Measurements from ENCODE around the gene UNC5A. TPM values are rescaled to one million over a fixed set of nuclear protein-coding genes. Genes with fewer than 3 reads are reported as not detected.

The UNC5A gene
- total RNA-seq, 1 donor from 2014 or later = 1.7 TPM

DNA sequence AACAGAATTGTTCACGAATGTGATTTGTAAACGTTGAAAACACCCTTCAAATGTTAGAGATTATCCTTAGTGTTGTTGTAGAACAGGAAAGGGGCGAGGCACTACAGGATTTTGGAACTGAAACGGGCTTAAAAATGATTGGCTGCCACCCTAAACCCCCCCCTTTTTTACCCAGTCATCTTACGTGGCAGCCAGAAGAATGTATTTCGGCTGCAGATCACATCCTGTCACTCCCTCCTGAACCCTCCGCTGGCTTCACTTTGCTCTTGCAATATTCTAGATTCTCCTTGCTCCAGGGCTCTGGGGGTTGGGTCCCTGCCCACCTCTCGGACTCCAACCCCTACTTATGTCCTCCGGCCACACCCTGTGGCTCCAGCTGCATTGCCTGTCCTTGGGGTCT, 13.9 kb upstream of the UNC5A start:
- no peaks in the 10 kb centered on the region for H3K4me1 Mint-ChIP-seq (ENCODE audit: unreplicated experiment)
- H3K27ac Mint-ChIP-seq = no peak overlapping the region
- no peak overlapping the region for H3K4me3 Mint-ChIP-seq
- peaks cover 55% of the 10 kb centered on the region for H3K27me3 Mint-ChIP-seq
- H3K36me3 Mint-ChIP-seq = no peaks in the 10 kb centered on the region
- DNase-seq (ENCODE audit: extremely low spot score, unreplicated experiment) = no peak
- TF ChIP-seq, protein P1, sequence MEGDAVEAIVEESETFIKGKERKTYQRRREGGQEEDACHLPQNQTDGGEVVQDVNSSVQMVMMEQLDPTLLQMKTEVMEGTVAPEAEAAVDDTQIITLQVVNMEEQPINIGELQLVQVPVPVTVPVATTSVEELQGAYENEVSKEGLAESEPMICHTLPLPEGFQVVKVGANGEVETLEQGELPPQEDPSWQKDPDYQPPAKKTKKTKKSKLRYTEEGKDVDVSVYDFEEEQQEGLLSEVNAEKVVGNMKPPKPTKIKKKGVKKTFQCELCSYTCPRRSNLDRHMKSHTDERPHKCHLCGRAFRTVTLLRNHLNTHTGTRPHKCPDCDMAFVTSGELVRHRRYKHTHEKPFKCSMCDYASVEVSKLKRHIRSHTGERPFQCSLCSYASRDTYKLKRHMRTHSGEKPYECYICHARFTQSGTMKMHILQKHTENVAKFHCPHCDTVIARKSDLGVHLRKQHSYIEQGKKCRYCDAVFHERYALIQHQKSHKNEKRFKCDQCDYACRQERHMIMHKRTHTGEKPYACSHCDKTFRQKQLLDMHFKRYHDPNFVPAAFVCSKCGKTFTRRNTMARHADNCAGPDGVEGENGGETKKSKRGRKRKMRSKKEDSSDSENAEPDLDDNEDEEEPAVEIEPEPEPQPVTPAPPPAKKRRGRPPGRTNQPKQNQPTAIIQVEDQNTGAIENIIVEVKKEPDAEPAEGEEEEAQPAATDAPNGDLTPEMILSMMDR (conservative IDR thresholded peaks at IDR 0.05) = no peak
- H3K9me3 Mint-ChIP-seq = no peaks in the 10 kb centered on the region

DNA sequence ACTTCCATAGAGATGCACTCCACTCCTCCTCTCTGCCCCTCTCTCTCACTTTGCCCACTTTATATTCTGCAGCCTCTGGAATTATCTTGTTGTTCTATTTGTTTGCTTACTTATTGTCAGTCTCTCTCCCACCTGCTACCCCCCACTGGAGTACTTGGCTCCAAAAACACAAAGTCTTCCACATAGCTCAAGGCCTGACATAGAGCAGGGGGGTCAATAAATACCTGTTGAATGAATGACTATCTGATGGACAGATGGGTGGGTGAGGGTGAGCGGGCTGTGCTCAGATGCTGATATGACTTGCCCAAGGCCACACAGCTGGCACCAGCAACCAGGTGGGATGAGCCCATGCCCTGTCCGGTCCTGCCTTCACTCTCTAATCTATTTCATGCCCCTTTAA, 13.4 kb upstream of the UNC5A start:
- Mint-ChIP-seq H3K9me3 (no peaks in the 10 kb centered on the region), H3K4me3 (no peak overlapping the region), H3K4me1 (ENCODE audit: unreplicated experiment) (no peaks in the 10 kb centered on the region), H3K27me3 (peaks cover 52% of the 10 kb centered on the region), H3K27ac (no peak overlapping the region), H3K36me3 (no peaks in the 10 kb centered on the region)
- DNase-seq (ENCODE audit: extremely low spot score, unreplicated experiment) = no peak
- TF ChIP-seq, protein P1 (conservative IDR thresholded peaks at IDR 0.05) = no peak

DNA sequence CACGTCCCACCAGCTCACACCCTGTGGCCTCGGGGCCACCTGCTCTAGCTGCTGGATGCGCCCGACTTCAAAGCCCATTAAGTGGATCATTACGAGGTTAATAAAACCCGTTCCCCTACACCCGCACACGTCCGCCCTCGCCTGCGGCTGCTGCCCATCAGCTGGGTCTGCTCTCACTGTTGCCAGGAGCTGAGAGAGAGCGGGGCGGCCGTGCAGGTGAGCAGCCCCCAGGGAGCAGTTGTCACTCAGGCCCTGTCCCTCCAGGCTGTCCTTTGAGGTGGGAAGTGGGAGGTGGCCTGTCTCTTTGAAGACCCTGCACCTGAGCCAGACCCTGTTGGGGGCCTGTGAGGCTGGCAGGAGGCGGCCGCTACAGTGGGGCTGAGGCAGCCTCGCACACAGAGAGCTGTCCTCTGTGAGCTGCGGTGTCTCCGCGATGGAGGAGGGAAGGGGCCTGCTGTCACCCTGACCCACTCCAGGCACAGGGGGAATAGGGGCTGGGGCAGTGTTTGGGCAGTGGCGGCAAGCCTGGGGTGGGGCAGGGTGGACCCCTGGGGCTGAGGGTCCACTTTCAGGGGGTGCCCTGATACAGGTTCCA, 12.8 kb upstream of the UNC5A start:
- Mint-ChIP-seq H3K4me3 (no peak overlapping the region), H3K27ac (no peak overlapping the region), H3K36me3 (no peaks in the 10 kb centered on the region), H3K27me3 (peaks cover 54% of the 10 kb centered on the region), H3K4me1 (ENCODE audit: unreplicated experiment) (no peaks in the 10 kb centered on the region), H3K9me3 (no peaks in the 10 kb centered on the region)
- DNase-seq (ENCODE audit: extremely low spot score, unreplicated experiment) = no peak
- TF ChIP-seq, protein P1 (conservative IDR thresholded peaks at IDR 0.05) = no peak

DNA sequence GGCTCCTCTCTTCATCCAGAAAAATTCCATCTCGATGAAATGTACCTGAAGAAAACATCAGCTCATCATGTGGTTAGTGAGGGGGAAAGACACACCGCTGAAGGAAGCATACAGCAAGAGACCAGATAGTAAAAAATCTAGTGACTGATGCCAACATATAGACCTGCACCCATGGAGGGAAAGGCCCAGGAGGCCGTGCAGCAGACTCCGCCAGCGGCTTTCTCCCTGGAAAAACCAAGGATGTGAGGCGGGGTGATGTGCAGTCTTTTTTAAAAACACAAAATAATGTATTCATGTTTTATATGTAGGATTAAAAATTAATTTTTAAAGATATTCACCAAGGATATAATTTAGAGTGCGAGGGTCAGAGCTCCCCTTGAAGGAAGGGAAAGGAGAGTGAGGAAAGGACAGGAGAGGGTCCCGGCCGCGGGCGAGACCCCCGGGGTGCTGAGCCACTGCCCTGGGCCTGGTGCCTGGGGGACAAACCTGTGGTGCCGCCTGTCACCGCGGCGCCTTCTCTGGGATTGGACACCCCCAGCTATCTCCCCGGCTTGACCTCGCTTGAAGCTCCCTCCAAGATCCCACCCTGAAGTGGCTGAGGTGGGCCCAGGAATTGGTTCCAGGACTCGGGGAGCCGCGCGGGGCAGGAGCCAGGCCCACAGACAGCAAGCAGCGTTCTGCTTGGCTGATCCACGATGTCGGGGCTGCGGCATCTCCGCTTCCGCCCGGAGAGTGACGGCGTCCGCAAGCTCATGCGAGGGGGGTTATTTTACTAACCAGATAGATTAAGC, 12.1 kb upstream of the UNC5A start:
- H3K4me3 Mint-ChIP-seq = no peak overlapping the region
- no peak overlapping the region for H3K27ac Mint-ChIP-seq
- no peak for DNase-seq (ENCODE audit: extremely low spot score, unreplicated experiment)
- no peaks in the 10 kb centered on the region for H3K9me3 Mint-ChIP-seq
- TF ChIP-seq, protein P1 (conservative IDR thresholded peaks at IDR 0.05) = no peak
- H3K4me1 Mint-ChIP-seq (ENCODE audit: unreplicated experiment) = no peaks in the 10 kb centered on the region
- no peaks in the 10 kb centered on the region for H3K36me3 Mint-ChIP-seq
- peaks cover 56% of the 10 kb centered on the region for H3K27me3 Mint-ChIP-seq

DNA sequence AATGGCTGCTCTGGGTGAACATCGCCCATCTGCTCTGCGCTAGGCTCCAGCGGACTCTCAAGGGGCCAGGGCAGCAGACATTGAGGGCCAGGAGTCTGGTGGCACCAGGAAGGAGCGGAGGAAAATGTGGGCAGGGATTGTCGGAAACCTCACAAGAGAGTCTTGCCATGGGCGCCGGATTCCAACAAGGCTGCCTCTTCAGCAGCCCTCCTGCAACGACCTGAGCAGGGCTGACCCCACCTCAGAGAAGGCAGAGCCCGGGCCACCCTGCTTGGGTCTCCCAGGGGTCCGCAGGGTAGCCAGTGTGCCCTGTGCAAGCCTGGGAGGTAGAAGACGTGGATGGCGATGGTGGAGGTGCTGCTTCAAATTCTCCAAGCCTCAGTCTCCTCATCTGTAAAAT, 11.4 kb upstream of the UNC5A start:
- TF ChIP-seq, protein P1 (conservative IDR thresholded peaks at IDR 0.05) = no peak
- no peaks in the 10 kb centered on the region for H3K4me1 Mint-ChIP-seq (ENCODE audit: unreplicated experiment)

More for the DNA sequence above, 11.4 kb upstream of the UNC5A start:
- H3K36me3 Mint-ChIP-seq = no peaks in the 10 kb centered on the region
- peaks cover 55% of the 10 kb centered on the region for H3K27me3 Mint-ChIP-seq
- no peak overlapping the region for H3K27ac Mint-ChIP-seq
- H3K9me3 Mint-ChIP-seq = no peaks in the 10 kb centered on the region
- no peak overlapping the region for H3K4me3 Mint-ChIP-seq
- no peak for DNase-seq (ENCODE audit: extremely low spot score, unreplicated experiment)
